ENCODE results near the gene WDR77. TPM values are rescaled to one million over a fixed set of nuclear protein-coding genes. Genes with fewer than 3 reads are reported as not detected.
A peak's percentile ranks its signal among the peaks of the same experiment; 100 is the strongest.

WDR77 gene
- total RNA-seq (10 to 100 TPM; 35.4 to 35.9 TPM), polyA plus RNA-seq (10 to 100 TPM; 36.9 to 44.6 (median 43.9) TPM), total RNA-seq (19.2 to 83.0 (median 36.6) reads per million in 6 experiments)

DNA sequence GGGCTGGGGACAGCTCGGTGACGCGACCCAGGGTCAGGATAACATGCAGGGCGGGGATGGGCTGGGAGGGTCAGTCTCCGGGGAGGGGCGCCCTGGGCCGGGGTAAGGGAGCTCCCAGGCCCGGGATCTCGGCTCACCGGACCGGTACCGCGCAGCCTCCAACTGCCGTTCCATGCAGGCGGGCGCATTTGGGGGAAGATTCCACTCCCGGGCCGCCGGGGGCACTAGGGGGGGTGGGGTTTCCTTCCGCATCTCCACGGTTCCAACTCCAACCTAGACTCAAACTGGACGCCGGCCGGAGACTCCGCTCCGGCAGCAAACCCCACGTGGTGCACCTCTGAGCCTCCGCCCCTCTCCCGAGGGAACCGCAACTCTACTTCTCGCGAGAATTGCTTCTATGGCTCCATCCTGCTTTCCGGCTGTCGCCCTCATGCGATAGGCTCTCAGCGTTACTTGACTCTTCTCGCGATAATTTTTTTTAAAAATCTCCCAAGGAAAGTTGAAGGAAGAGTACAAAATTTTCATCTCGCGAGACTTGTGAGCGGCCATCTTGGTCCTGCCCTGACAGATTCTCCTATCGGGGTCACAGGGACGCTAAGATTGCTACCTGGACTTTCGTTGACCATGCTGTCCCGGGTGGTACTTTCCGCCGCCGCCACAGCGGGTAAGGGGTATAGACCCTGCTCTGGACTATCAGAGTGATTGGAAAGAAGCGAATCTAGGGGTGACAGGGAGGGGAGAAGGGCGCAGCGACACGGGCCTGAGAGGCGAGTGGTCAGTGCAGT, at the start of gene WDR77, which contains the start of gene ATP5PB:
Gene WDR77 (minus strand): TSS at position 339 of the 785 bp plus-strand sequence. CDS start 87 bp downstream, at position 252.
Gene ATP5PB (plus strand): TSS at position 547 of the 785 bp plus-strand sequence. CDS start 78 bp downstream, at position 625.
- peak within 1 kb of the TSS; percentile 98 to 100 (median 99) for H3K27ac Mint-ChIP-seq
- POLR2A ChIA-PET, result interaction anchor here (0.7 to 2.5 kb wide), 15 partner anchors 9 to 257 kb away, joined by 3 to 32 read pairs (median 5); partner anchors contain the start of gene C1orf162
- H3K4me1 Mint-ChIP-seq, result peaks cover 39 to 84% (median 79%) of the 10 kb centered on the region in 4 donors
- H3K27me3 Mint-ChIP-seq, result no peaks in the 10 kb centered on the region
- H3K9me3 Mint-ChIP-seq, result no peaks in the 10 kb centered on the region
- DNase-seq (peak; percentile 71 to 96 (median 92)), ATAC-seq (peak; percentile 93 to 95)
- H3K4me3 Mint-ChIP-seq, result peak within 1 kb of the TSS; percentile 94 to 100 (median 100)
- H3K36me3 Mint-ChIP-seq, result peaks cover 14 to 59% (median 16%) of the 10 kb centered on the region in 3 donors

GRCh38 chr1:111497592-111497991, 48.5 kb upstream of the WDR77 start:
- Mint-ChIP-seq H3K27me3 (no peaks in the 10 kb centered on the region), H3K27ac (peak overlapping the region in 2 of 10 donors; percentile 2 to 43), H3K4me1 (peaks cover 4 to 23% (median 17%) of the 10 kb centered on the region in 4 donors), H3K4me3 (no peak overlapping the region), H3K9me3 (peaks cover 0 to 18% (median 8%) of the 10 kb centered on the region in 9 donors), H3K36me3 (no peaks in the 10 kb centered on the region)
- POLR2A ChIA-PET, result interaction anchor here (0.9 to 2.1 kb wide), 2 partner anchors 11 to 48 kb away, joined by 3 to 10 read pairs; no protein-coding TSS in a partner anchor
- no peak for DNase-seq
- no peak for ATAC-seq

DNA sequence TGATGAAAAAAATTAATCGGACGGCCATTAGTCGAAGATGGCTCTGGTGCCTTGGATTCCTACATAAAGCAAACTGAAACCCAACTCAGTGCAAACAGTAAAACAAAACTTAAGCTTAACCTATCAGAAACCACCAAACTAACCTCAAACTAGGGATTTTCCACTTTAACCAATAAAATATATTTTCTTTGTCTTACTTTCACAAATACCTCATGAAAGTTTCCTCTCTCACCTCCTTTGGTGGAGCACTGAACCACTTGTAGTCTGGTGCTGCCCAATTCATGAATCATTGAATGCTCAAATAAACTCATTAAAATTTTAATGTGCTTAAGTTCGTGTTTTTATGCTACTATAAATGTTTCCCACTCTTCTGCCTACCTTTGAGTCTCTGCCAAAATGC, 47.3 kb upstream of the WDR77 start:
- H3K4me1 Mint-ChIP-seq, result peaks cover 4 to 19% (median 15%) of the 10 kb centered on the region in 4 donors
- H3K36me3 Mint-ChIP-seq, result no peaks in the 10 kb centered on the region
- no peaks in the 10 kb centered on the region for H3K27me3 Mint-ChIP-seq
- no peak for DNase-seq
- ATAC-seq, result peak in 1 of 2 donors; percentile 38
- H3K9me3 Mint-ChIP-seq, result peaks cover 0 to 18% (median 8%) of the 10 kb centered on the region in 9 donors
- H3K27ac Mint-ChIP-seq, result no peak overlapping the region
- H3K4me3 Mint-ChIP-seq, result no peak overlapping the region
- POLR2A ChIA-PET, result interaction anchor here (0.9 to 1.3 kb wide), 2 partner anchors 15 to 19 kb away, joined by 3 read pairs; no protein-coding TSS in a partner anchor

- Mint-ChIP-seq H3K4me1 (peaks cover 4 to 8% (median 6%) of the 10 kb centered on the region in 4 donors), H3K27me3 (no peaks in the 10 kb centered on the region), H3K36me3 (no peaks in the 10 kb centered on the region), H3K4me3 (no peak overlapping the region), H3K27ac (no peak overlapping the region), H3K9me3 (peaks cover 0 to 9% (median 4%) of the 10 kb centered on the region in 9 donors)
- POLR2A ChIA-PET, result interaction anchor here (0.7 to 1.1 kb wide), 2 partner anchors 12 to 264 kb away, joined by 3 to 5 read pairs; no protein-coding TSS in a partner anchor
- no peak for DNase-seq
- ATAC-seq, result no peak
These were observed 42.0 kb upstream of the WDR77 start for GRCh38 chr1:111491070-111491469.

GRCh38 chr1:111490220-111490619, 41.2 kb upstream of the WDR77 start:
- Mint-ChIP-seq H3K27me3 (no peaks in the 10 kb centered on the region), H3K4me3 (no peak overlapping the region), H3K27ac (no peak overlapping the region), H3K36me3 (no peaks in the 10 kb centered on the region), H3K4me1 (peaks cover 5 to 16% (median 6%) of the 10 kb centered on the region in 4 donors), H3K9me3 (peaks cover 0 to under 1% (median 0%) of the 10 kb centered on the region in 9 donors)
- DNase-seq, result no peak
- ATAC-seq, result no peak
- POLR2A ChIA-PET, result interaction anchor here (0.7 to 1.1 kb wide), 4 partner anchors 12 to 264 kb away, joined by 3 to 5 read pairs (median 3); partner anchors contain the start of genes ADORA3 and TMIGD3

DNA sequence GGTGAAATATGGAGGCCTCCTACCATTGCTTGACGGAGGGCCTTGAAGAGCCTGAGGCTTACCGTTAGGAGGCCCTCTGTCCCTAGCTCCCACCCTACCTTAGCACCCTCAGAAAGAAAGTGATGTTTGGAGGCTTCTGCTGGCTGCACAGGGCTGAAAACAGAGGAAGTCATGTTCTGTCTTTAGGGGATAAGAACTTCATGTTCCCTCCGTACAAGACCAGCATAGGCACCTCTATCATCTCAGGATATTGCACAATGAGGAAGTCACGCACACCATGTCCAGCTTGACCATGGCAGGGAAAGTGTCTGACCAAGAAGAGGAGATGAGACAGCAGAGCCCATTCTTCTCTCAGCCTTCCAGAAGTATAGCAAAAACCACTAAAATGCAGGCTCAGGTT, 40.5 kb upstream of the WDR77 start:
- DNase-seq (no peak), ATAC-seq (no peak)
- Mint-ChIP-seq H3K36me3 (no peaks in the 10 kb centered on the region), H3K4me3 (no peak overlapping the region), H3K4me1 (peaks cover 6 to 16% (median 6%) of the 10 kb centered on the region in 4 donors), H3K27ac (peak overlapping the region in 1 of 10 donors; percentile 66), H3K27me3 (no peaks in the 10 kb centered on the region), H3K9me3 (no peaks in the 10 kb centered on the region)
- POLR2A ChIA-PET, result interaction anchor here (0.8 to 0.9 kb wide), 2 partner anchors 14 to 18 kb away, joined by 3 read pairs; partner anchors contain the start of genes ADORA3 and TMIGD3

DNA sequence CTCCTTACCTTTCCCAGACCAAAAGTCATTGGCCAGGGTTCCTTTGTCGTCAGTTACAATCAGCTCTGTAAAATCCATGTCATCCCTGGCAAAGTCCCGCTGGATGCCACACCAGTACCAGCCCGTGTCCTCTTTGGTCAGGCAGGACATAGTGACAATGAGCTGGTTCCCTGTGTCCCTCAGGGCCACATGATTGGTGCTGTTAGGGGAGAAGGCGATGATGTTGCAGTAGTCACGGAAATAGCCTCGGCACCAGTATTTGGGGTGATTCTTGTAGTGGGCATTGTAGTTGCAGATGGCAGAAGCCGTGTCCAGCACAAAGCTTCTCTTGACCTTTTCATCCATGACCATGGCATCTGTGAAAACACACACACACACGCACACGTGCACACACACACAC, 39.6 kb upstream of the WDR77 start:
- Mint-ChIP-seq H3K36me3 (no peaks in the 10 kb centered on the region), H3K9me3 (no peaks in the 10 kb centered on the region), H3K4me3 (no peak overlapping the region), H3K4me1 (peaks cover 6 to 24% (median 10%) of the 10 kb centered on the region in 4 donors), H3K27me3 (no peaks in the 10 kb centered on the region), H3K27ac (no peak overlapping the region)
- DNase-seq (no peak), ATAC-seq (no peak)
- POLR2A ChIA-PET, result no interaction called here

DNA sequence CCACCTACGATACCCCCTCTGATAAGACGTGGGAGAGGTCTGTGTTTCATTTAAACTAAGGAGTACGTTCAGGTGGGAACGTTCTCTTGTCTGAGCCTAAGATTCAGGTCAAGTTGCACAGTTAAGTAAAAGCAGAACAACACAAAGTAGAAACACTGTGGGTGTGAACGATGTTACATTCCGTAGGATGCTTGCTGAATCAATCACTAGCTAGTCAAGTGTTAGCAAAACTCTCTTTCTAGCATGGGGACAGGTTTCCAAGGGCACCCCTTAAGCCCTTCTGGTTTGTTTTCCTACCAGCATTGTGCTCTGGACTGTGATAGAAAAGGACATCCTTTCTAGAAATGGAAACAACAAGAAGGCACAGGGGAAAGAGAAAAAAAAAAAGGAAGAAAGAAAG, 38.1 kb upstream of the WDR77 start:
- POLR2A ChIA-PET, result no interaction called here
- Mint-ChIP-seq H3K9me3 (no peaks in the 10 kb centered on the region), H3K36me3 (no peaks in the 10 kb centered on the region), H3K27ac (no peak overlapping the region), H3K4me3 (no peak overlapping the region), H3K27me3 (no peaks in the 10 kb centered on the region), H3K4me1 (peaks cover 11 to 37% (median 17%) of the 10 kb centered on the region in 4 donors)
- no peak for DNase-seq
- ATAC-seq, result no peak

DNA sequence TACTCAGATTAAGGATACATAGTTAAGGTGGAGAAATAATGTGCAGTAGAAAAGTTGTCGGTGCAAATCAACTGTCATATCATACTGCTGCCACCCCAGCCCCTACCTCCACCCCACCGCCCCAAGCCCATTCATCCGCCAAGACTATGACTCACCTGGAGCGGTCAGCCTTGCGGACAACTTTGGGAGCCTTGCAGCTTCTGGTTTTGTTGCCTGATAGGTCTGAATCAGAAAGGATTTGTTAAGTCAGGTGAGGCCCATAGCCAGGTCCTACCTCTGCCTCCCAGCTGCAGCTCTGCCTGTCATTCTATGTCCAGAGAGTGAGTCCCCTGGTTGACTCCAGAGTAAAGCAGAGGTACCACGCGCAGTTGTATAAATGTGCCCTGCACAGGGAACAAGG, 37.4 kb upstream of the WDR77 start:
- H3K36me3 Mint-ChIP-seq, result no peaks in the 10 kb centered on the region
- H3K9me3 Mint-ChIP-seq, result no peaks in the 10 kb centered on the region
- POLR2A ChIA-PET, result interaction anchor here (0.7 to 1.9 kb wide), 5 partner anchors 9 to 181 kb away, joined by 3 to 7 read pairs (median 4); no protein-coding TSS in a partner anchor
- H3K27me3 Mint-ChIP-seq, result no peaks in the 10 kb centered on the region
- H3K4me3 Mint-ChIP-seq, result no peak overlapping the region
- H3K4me1 Mint-ChIP-seq, result peaks cover 12 to 42% (median 24%) of the 10 kb centered on the region in 4 donors
- no peak for DNase-seq
- no peak for ATAC-seq
- H3K27ac Mint-ChIP-seq, result no peak overlapping the region

GRCh38 chr1:111484391-111485026, 35.5 kb upstream of the WDR77 start:
- Mint-ChIP-seq H3K4me1 (peaks cover 13 to 38% (median 34%) of the 10 kb centered on the region in 4 donors), H3K27ac (peak overlapping the region in 2 of 10 donors; percentile 21 to 47), H3K9me3 (no peaks in the 10 kb centered on the region), H3K36me3 (no peaks in the 10 kb centered on the region), H3K27me3 (no peaks in the 10 kb centered on the region), H3K4me3 (no peak overlapping the region)
- ATAC-seq (no peak), DNase-seq (no peak)
- POLR2A ChIA-PET, result interaction anchor here (0.6 to 1.9 kb wide), 2 partner anchors 24 to 99 kb away, joined by 4 to 5 read pairs; no protein-coding TSS in a partner anchor

DNA sequence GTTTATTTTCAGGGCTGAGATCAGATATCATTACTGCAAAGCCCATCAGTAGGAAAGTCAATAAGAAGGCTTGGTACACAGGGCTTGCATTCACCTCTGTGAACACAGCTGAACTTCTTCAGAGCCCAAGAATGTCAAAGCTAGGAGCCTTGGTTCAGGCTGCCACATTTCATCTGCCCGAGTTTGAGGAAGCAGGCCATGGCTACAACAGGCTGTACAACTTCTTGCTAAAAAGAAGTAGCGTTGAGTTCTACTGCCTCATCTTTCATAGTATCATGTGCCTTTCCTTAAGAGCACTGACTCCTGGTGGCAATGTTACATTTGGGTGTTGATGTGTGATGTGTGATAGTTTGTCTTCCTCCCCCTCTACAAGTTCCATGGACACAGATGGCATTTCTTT, 34.8 kb upstream of the WDR77 start:
- H3K27ac Mint-ChIP-seq, result peak overlapping the region in 2 of 10 donors; percentile 5 to 34
- H3K27me3 Mint-ChIP-seq, result no peaks in the 10 kb centered on the region
- DNase-seq (no peak), ATAC-seq (no peak)
- no peaks in the 10 kb centered on the region for H3K9me3 Mint-ChIP-seq
- H3K4me3 Mint-ChIP-seq, result no peak overlapping the region
- peaks cover 0 to under 1% (median 0%) of the 10 kb centered on the region in 3 donors for H3K36me3 Mint-ChIP-seq
- H3K4me1 Mint-ChIP-seq, result peaks cover 13 to 39% (median 33%) of the 10 kb centered on the region in 4 donors
- POLR2A ChIA-PET, result interaction anchor here (0.6 kb wide), 1 partner anchor 99 kb away, joined by 4 read pairs; no protein-coding TSS in a partner anchor

DNA sequence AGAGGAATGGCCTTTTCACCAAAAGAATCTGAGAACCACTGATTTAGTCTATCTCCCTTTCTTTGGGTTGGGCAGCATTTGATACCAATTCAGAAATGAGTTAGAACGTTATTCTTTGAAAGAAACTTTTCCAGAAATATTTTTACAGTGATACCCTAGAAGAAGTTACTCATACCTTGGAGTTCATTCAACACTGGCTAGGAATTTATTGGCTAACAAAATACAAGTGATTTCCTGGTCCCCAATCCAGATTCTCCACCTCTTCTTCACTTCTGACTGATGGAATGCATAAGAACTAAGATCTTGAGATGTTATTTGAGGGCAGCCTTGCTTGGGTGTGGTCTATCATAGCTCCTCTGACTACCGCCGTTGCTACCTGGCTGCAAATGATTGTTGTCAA, 34.1 kb upstream of the WDR77 start:
- POLR2A ChIA-PET, result no interaction called here
- DNase-seq (no peak), ATAC-seq (no peak)
- peak overlapping the region in 2 of 10 donors; percentile 5 to 15 for H3K27ac Mint-ChIP-seq
- H3K4me1 Mint-ChIP-seq, result peaks cover 15 to 46% (median 39%) of the 10 kb centered on the region in 4 donors
- H3K4me3 Mint-ChIP-seq, result no peak overlapping the region
- H3K36me3 Mint-ChIP-seq, result peaks cover 3 to 7% (median 6%) of the 10 kb centered on the region in 3 donors
- no peaks in the 10 kb centered on the region for H3K27me3 Mint-ChIP-seq
- no peaks in the 10 kb centered on the region for H3K9me3 Mint-ChIP-seq

Data from naive thymus-derived CD8-positive, alpha-beta T cell (primary cell).